Measurements from ENCODE around the gene DEPDC1B. TPM values are rescaled to one million over a fixed set of nuclear protein-coding genes. Genes with fewer than 3 reads are reported as not detected.
"Not testable (repeated sequence)": the region's sequence is repeated elsewhere in the genome, so short reads cannot be mapped to it uniquely, and the experiment has no call there.

The DEPDC1B gene
- total RNA-seq, 1 experiment from 2014 or later, result 29.2 TPM

DNA sequence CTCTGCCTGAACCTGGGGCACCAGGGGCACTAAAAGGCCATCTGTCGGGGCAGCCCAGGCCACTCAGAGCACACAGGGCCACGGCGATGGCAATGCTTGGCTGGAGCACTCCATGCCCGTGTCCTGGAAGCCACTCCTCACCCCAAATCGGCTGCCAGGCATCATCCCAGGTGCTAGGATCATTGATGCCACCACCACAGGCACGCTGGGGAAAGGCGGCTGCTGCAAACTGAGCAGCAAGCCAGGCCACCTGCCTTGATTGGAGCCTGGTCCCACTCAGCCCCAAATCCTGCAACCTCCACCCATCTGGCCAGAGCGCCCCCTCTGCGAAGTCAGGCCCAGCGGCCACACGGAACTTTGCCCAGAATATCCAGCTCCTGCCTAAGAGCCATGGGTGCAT, 67.8 kb downstream of the DEPDC1B start:
- H3K9me3 ChIP-seq (ENCODE audit: insufficient read depth, low read depth), result no peaks in the 10 kb centered on the region
- H3K9me2 ChIP-seq (ENCODE audit: insufficient read depth), result no peaks in the 10 kb centered on the region
- no peak overlapping the region for H3K4me3 ChIP-seq
- no peaks in the 10 kb centered on the region for H3F3A ChIP-seq (ENCODE audit: insufficient read depth, low read depth)
- no peak overlapping the region for H3K27ac ChIP-seq
- no peak overlapping the region for H2AFZ ChIP-seq
- POLR2A ChIA-PET (ENCODE audit: unreplicated experiment), result interaction anchor here (0.6 kb wide), 1 partner anchor 805 kb away, joined by 3 read pairs; no protein-coding TSS in a partner anchor
- no peak overlapping the region for H3K4me2 ChIP-seq
- H3K79me2 ChIP-seq (ENCODE audit: low read depth), result no peaks in the 10 kb centered on the region
- BruUV-seq (replicated peaks), result no TSS peak
- no peaks in the 10 kb centered on the region for H3K27me3 ChIP-seq (ENCODE audit: insufficient read depth, low read depth)
- intact Hi-C loops (cut with micrococcal nuclease; ENCODE audit: unreplicated experiment), result no loop called here
- TF ChIP-seq, protein P1, sequence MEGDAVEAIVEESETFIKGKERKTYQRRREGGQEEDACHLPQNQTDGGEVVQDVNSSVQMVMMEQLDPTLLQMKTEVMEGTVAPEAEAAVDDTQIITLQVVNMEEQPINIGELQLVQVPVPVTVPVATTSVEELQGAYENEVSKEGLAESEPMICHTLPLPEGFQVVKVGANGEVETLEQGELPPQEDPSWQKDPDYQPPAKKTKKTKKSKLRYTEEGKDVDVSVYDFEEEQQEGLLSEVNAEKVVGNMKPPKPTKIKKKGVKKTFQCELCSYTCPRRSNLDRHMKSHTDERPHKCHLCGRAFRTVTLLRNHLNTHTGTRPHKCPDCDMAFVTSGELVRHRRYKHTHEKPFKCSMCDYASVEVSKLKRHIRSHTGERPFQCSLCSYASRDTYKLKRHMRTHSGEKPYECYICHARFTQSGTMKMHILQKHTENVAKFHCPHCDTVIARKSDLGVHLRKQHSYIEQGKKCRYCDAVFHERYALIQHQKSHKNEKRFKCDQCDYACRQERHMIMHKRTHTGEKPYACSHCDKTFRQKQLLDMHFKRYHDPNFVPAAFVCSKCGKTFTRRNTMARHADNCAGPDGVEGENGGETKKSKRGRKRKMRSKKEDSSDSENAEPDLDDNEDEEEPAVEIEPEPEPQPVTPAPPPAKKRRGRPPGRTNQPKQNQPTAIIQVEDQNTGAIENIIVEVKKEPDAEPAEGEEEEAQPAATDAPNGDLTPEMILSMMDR (conservative IDR thresholded peaks at IDR 0.05), result no peak
- no peak for TF ChIP-seq EZH2 (IDR thresholded peaks at IDR 0.05; ENCODE audit: low read depth)
- no peaks in the 10 kb centered on the region for H4K20me1 ChIP-seq (ENCODE audit: insufficient read depth)
- DNase-seq, result no peak
- H3K36me3 ChIP-seq (ENCODE audit: low read depth), result no peaks in the 10 kb centered on the region
- H3K4me1 ChIP-seq (replicated peaks; ENCODE audit: insufficient read depth), result no peaks in the 10 kb centered on the region
- CTCF ChIA-PET, result no interaction called here

DNA sequence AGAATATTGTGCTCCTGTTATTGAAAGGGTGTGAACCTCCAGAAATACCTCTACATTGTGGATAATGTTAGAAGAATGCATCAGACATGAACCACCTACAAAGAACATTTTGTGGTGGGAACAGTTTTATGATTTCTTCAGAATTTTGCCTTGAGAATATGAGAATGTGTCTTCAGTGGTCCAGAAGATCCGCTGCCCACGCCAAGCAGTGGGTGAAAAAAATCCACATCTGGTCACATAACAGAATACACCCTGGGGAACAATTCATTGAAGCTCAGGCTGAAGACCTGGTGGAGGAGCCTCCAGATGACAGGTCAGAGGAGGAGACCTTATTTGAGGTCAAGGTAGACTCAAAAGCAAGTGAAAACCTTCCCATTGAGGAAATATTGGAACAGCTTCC, 69.1 kb downstream of the DEPDC1B start:
- Histone ChIP-seq H3K9me2 (ENCODE audit: insufficient read depth) (no peaks in the 10 kb centered on the region), H3F3A (ENCODE audit: insufficient read depth, low read depth) (no peaks in the 10 kb centered on the region), H3K9me3 (ENCODE audit: insufficient read depth, low read depth) (no peaks in the 10 kb centered on the region), H3K27ac (no peak overlapping the region), H3K79me2 (ENCODE audit: low read depth) (no peaks in the 10 kb centered on the region), H3K36me3 (ENCODE audit: low read depth) (no peaks in the 10 kb centered on the region), H3K4me3 (no peak overlapping the region), H3K4me2 (no peak overlapping the region), H4K20me1 (ENCODE audit: insufficient read depth) (no peaks in the 10 kb centered on the region), H3K4me1 (replicated peaks; ENCODE audit: insufficient read depth) (no peaks in the 10 kb centered on the region), H2AFZ (no peak overlapping the region), H3K27me3 (ENCODE audit: insufficient read depth, low read depth) (no peaks in the 10 kb centered on the region)
- no TSS peak for BruUV-seq (replicated peaks)
- CTCF ChIA-PET, result no interaction called here
- no peak for DNase-seq
- TF ChIP-seq, protein P1 (conservative IDR thresholded peaks at IDR 0.05), result no peak
- TF ChIP-seq EZH2 (IDR thresholded peaks at IDR 0.05; ENCODE audit: low read depth), result no peak
- POLR2A ChIA-PET (ENCODE audit: unreplicated experiment), result no interaction called here
- intact Hi-C loops (cut with micrococcal nuclease; ENCODE audit: unreplicated experiment), result no loop called here

DNA sequence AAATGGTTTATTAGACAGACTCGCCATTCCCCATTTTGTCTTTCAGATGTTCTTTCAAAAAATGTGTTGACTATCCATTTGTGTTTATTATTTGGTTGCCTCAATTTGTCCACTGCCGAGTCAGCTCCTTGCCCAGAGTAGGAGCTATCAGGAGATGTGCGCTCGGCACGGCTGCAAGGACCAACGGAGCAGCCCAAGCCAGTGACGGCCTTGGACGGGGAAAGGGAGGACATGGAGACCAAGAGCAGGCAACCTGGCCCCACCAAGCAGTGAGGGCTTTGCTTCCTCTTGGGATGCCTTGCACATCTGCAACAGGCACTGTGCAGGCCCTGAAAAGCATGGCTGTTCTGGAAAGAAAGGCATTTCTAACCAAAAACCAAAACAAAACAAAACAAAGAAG, 69.8 kb downstream of the DEPDC1B start:
- H3F3A ChIP-seq (ENCODE audit: insufficient read depth, low read depth), result no peaks in the 10 kb centered on the region
- no peaks in the 10 kb centered on the region for H3K27me3 ChIP-seq (ENCODE audit: insufficient read depth, low read depth)
- H3K9me3 ChIP-seq (ENCODE audit: insufficient read depth, low read depth), result no peaks in the 10 kb centered on the region
- no peak overlapping the region for H3K27ac ChIP-seq
- no peak for DNase-seq
- no TSS peak for BruUV-seq (replicated peaks)
- no peaks in the 10 kb centered on the region for H3K36me3 ChIP-seq (ENCODE audit: low read depth)
- intact Hi-C loops (cut with micrococcal nuclease; ENCODE audit: unreplicated experiment), result no loop called here
- CTCF ChIA-PET, result no interaction called here
- no peaks in the 10 kb centered on the region for H4K20me1 ChIP-seq (ENCODE audit: insufficient read depth)
- no peaks in the 10 kb centered on the region for H3K79me2 ChIP-seq (ENCODE audit: low read depth)
- H3K4me3 ChIP-seq, result no peak overlapping the region
- no peak for TF ChIP-seq EZH2 (IDR thresholded peaks at IDR 0.05; ENCODE audit: low read depth)
- TF ChIP-seq, protein P1 (conservative IDR thresholded peaks at IDR 0.05), result no peak
- POLR2A ChIA-PET (ENCODE audit: unreplicated experiment), result no interaction called here
- no peaks in the 10 kb centered on the region for H3K4me1 ChIP-seq (replicated peaks; ENCODE audit: insufficient read depth)
- no peak overlapping the region for H2AFZ ChIP-seq
- H3K4me2 ChIP-seq, result no peak overlapping the region
- H3K9me2 ChIP-seq (ENCODE audit: insufficient read depth), result no peaks in the 10 kb centered on the region

DNA sequence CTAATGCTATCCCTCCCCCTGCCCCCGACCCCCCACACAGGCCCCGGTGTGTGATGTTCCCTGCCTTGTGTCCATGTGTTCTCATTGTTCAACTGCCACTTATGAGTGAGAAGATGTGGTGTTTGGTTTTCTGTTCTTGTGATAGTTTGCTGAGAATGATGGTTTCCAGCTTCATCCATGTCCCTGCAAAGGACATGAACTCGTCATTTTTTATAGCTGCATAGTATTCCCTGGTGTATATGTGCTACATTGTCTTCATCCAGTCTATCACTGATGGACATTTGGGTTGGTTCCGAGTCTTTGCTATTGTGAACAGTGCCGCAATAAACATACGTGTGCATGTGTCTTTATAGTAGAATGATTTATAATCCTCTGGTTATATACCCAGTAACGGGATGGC, 75.1 kb downstream of the DEPDC1B start:
- CTCF ChIA-PET, result not testable (repeated sequence)

DNA sequence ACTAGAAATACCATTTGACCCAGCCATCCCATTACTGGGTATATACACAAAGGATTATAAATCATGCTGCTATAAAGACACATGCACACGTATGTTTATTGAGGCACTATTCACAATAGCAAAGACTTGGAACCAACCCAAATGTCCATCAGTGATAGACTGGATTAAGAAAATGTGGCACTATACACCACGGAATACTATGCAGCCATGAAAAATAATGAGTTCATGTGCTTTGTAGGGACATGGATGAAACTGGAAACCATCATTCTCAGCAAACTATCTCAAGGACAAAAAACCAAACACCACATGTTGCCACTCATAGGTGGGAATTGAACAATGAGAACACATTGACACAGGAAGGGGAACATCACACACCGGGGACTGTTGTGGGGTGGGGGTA, 79.2 kb downstream of the DEPDC1B start:
- H3F3A ChIP-seq (ENCODE audit: insufficient read depth, low read depth); H3K27me3 ChIP-seq (ENCODE audit: insufficient read depth, low read depth); DNase-seq; H4K20me1 ChIP-seq (ENCODE audit: insufficient read depth); intact Hi-C loops (cut with micrococcal nuclease; ENCODE audit: unreplicated experiment); CTCF ChIA-PET; POLR2A ChIA-PET (ENCODE audit: unreplicated experiment); H3K9me3 ChIP-seq (ENCODE audit: insufficient read depth, low read depth); H3K9me2 ChIP-seq (ENCODE audit: insufficient read depth); H3K4me2 ChIP-seq; H3K4me1 ChIP-seq (replicated peaks; ENCODE audit: insufficient read depth); BruUV-seq (replicated peaks); H3K36me3 ChIP-seq (ENCODE audit: low read depth); H3K27ac ChIP-seq; H3K4me3 ChIP-seq; H2AFZ ChIP-seq; H3K79me2 ChIP-seq (ENCODE audit: low read depth): not testable (repeated sequence)

More for the DNA sequence above, 75.1 kb downstream of the DEPDC1B start:
- H3K9me2 ChIP-seq (ENCODE audit: insufficient read depth); intact Hi-C loops (cut with micrococcal nuclease; ENCODE audit: unreplicated experiment); H3K4me2 ChIP-seq; DNase-seq; H3K4me3 ChIP-seq; H2AFZ ChIP-seq; H3K9me3 ChIP-seq (ENCODE audit: insufficient read depth, low read depth); H3K4me1 ChIP-seq (replicated peaks; ENCODE audit: insufficient read depth); H3F3A ChIP-seq (ENCODE audit: insufficient read depth, low read depth); H3K27ac ChIP-seq; H3K27me3 ChIP-seq (ENCODE audit: insufficient read depth, low read depth); H3K79me2 ChIP-seq (ENCODE audit: low read depth); H3K36me3 ChIP-seq (ENCODE audit: low read depth); H4K20me1 ChIP-seq (ENCODE audit: insufficient read depth); POLR2A ChIA-PET (ENCODE audit: unreplicated experiment); BruUV-seq (replicated peaks): not testable (repeated sequence)
